ENCODE results near the gene AKAP8L. TPM values are rescaled to one million over a fixed set of nuclear protein-coding genes. Genes with fewer than 3 reads are reported as not detected.
A peak's percentile ranks its signal among the peaks of the same experiment; 100 is the strongest.

Gene AKAP8L
- total RNA-seq, 1 experiment from 2014 or later, result 132 TPM

DNA sequence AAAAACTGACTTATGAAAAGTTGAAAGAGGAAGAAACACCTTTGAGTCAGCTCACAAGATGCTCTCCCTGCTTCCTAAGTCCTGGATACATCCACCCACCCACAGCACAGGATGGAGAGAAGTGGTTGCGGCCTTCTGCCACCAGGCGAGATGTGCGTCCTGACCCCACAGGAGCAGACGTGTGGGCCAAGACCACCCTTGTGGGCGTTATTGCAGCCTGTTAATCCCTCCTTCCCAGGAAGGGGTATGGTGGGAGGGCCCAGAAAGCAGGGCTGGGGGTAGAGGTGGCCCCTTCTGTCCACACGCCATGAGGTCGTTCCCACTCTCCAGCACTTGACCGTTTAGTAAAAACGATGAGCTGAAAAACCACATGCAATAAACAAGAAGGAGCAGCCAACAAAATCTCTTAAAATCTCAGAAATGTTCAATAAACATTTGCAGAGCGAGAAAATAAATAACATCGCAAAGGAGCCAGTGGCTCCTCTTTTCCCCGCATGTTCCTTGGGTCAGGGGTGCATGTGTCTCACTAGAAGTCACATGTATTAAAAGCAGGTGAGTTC lies 2.4 kb upstream of the AKAP8L start:
- peaks cover 41% of the 10 kb centered on the region for H3K36me3 ChIP-seq (ENCODE audit: insufficient read depth, low read length, poor library complexity, severe bottlenecking)
- POLR2A ChIA-PET (ENCODE audit: low non-redundant PET), result no interaction called here
- no peak overlapping the region for H3K4me3 ChIP-seq (ENCODE audit: low read depth, low read length, poor library complexity, severe bottlenecking)
- TF ChIP-seq EZH2 (IDR thresholded peaks at IDR 0.05; ENCODE audit: borderline replicate concordance, low read depth, low read length, poor library complexity, severe bottlenecking), result no peak
- TF ChIP-seq, protein P1, sequence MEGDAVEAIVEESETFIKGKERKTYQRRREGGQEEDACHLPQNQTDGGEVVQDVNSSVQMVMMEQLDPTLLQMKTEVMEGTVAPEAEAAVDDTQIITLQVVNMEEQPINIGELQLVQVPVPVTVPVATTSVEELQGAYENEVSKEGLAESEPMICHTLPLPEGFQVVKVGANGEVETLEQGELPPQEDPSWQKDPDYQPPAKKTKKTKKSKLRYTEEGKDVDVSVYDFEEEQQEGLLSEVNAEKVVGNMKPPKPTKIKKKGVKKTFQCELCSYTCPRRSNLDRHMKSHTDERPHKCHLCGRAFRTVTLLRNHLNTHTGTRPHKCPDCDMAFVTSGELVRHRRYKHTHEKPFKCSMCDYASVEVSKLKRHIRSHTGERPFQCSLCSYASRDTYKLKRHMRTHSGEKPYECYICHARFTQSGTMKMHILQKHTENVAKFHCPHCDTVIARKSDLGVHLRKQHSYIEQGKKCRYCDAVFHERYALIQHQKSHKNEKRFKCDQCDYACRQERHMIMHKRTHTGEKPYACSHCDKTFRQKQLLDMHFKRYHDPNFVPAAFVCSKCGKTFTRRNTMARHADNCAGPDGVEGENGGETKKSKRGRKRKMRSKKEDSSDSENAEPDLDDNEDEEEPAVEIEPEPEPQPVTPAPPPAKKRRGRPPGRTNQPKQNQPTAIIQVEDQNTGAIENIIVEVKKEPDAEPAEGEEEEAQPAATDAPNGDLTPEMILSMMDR (conservative IDR thresholded peaks at IDR 0.05; ENCODE audit: low read depth, low read length), result no peak
- peak overlapping the region; percentile 53 for H3K27ac ChIP-seq (ENCODE audit: low read depth, low read length, poor library complexity, severe bottlenecking)
- no peak for DNase-seq (ENCODE audit: low spot score)
- no peaks in the 10 kb centered on the region for H3K27me3 ChIP-seq (replicated peaks; ENCODE audit: insufficient read depth, low read depth, low read length, poor library complexity)
- CTCF ChIA-PET, result no interaction called here
- intact Hi-C loops (cut with micrococcal nuclease; ENCODE audit: unreplicated experiment), result no loop called here
- BruUV-seq (replicated peaks), result no TSS peak
- peaks cover 10% of the 10 kb centered on the region for H3K9me3 ChIP-seq (ENCODE audit: low read depth, low read length, poor library complexity, severe bottlenecking)
- H3K4me1 ChIP-seq (ENCODE audit: insufficient read depth, low read length, poor library complexity, severe bottlenecking), result peaks cover 27% of the 10 kb centered on the region

DNA sequence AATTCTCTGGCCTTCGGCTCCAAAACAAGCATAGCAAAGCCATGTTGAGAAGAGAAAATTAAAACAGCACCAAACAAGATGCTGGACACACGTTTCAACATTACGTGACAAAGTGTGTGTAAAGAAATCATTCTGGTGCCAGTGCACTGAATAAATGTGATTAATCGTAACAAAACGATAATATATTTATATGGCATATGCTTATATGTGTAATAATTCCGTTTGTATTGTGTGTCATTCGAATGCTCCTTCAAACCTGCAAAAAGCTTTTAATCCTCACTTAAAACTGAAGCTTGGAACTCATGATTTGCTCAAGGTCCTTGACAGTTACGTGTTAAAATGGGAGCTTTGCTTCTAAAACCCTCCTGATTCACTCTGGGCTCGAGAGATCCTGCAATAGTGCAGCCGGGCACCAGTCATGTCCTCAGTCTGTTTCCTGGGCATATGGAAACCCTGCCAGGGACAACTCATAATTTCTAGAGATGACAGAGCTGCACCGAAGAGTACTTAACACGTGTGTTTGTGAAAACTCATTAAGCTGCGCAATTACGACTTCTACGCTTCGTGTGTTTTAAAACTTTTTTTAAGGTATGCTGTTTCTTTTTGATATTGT lies 731 bp upstream of the AKAP8L start:
- ChIA-PET POLR2A (ENCODE audit: low non-redundant PET) (interaction anchor here (0.5 to 1.8 kb wide), 5 partner anchors 11 to 288 kb away, joined by 4 to 15 read pairs (median 4); no protein-coding TSS in a partner anchor), CTCF (interaction anchor here (0.6 to 2.0 kb wide), 5 partner anchors 17 to 328 kb away, joined by 3 to 17 read pairs (median 6); no protein-coding TSS in a partner anchor)
- intact Hi-C loops (cut with micrococcal nuclease; ENCODE audit: unreplicated experiment), result loop anchor here (1.0 to 10.0 kb wide), 3 partner anchors 88 to 155 kb away; partner anchors contain the start of gene CYP4F22
- Histone ChIP-seq H3K36me3 (ENCODE audit: insufficient read depth, low read length, poor library complexity, severe bottlenecking) (peaks cover 37% of the 10 kb centered on the region), H3K27ac (ENCODE audit: low read depth, low read length, poor library complexity, severe bottlenecking) (peak overlapping the region; percentile 61), H3K27me3 (replicated peaks; ENCODE audit: insufficient read depth, low read depth, low read length, poor library complexity) (no peaks in the 10 kb centered on the region), H3K4me3 (ENCODE audit: low read depth, low read length, poor library complexity, severe bottlenecking) (peak overlapping the region; percentile 24), H3K9me3 (ENCODE audit: low read depth, low read length, poor library complexity, severe bottlenecking) (peaks cover 10% of the 10 kb centered on the region), H3K4me1 (ENCODE audit: insufficient read depth, low read length, poor library complexity, severe bottlenecking) (peaks cover 27% of the 10 kb centered on the region)
- DNase-seq (ENCODE audit: low spot score), result no peak
- TF ChIP-seq, protein P1 (conservative IDR thresholded peaks at IDR 0.05; ENCODE audit: low read depth, low read length), result no peak
- no TSS peak for BruUV-seq (replicated peaks)

DNA sequence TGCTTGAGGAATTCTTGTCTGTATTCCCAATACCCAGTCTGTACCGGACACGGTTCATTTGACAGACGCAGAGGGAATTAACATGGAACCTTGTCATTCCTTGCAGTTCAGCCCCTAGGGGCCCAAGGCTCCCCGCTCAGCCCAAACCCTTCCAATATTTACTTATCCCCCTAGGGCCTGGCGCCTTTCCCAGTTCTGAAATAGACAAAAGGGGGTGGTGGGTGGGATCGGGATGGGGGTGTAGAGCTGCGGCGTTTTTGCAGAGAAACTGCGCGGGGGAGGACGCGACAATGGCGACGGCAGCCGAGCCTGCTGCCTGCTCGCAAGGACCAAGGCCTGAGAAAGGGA lies 583 bp downstream of the AKAP8L start:
- intact Hi-C loops (cut with micrococcal nuclease; ENCODE audit: unreplicated experiment), result loop anchor here (5.0 to 10.0 kb wide), 2 partner anchors 89 to 153 kb away; partner anchors contain the start of gene CYP4F22
- Histone ChIP-seq H3K4me3 (ENCODE audit: low read depth, low read length, poor library complexity, severe bottlenecking) (peak overlapping the region; percentile 80), H3K36me3 (ENCODE audit: insufficient read depth, low read length, poor library complexity, severe bottlenecking) (peaks cover 24% of the 10 kb centered on the region), H3K4me1 (ENCODE audit: insufficient read depth, low read length, poor library complexity, severe bottlenecking) (peaks cover 27% of the 10 kb centered on the region), H3K27me3 (replicated peaks; ENCODE audit: insufficient read depth, low read depth, low read length, poor library complexity) (no peaks in the 10 kb centered on the region), H3K27ac (ENCODE audit: low read depth, low read length, poor library complexity, severe bottlenecking) (peak overlapping the region; percentile 94), H3K9me3 (ENCODE audit: low read depth, low read length, poor library complexity, severe bottlenecking) (peaks cover 3% of the 10 kb centered on the region)
- no TSS peak for BruUV-seq (replicated peaks)
- TF ChIP-seq, protein P1 (conservative IDR thresholded peaks at IDR 0.05; ENCODE audit: low read depth, low read length), result no peak
- no peak for TF ChIP-seq EZH2 (IDR thresholded peaks at IDR 0.05; ENCODE audit: borderline replicate concordance, low read depth, low read length, poor library complexity, severe bottlenecking)
- ChIA-PET POLR2A (ENCODE audit: low non-redundant PET) (interaction anchor here (0.6 to 1.8 kb wide), 2 partner anchors 15 to 241 kb away, joined by 3 to 4 read pairs; no protein-coding TSS in a partner anchor), CTCF (interaction anchor here (1.2 to 2.0 kb wide), 3 partner anchors 19 to 138 kb away, joined by 3 to 17 read pairs (median 6); no protein-coding TSS in a partner anchor)
- DNase-seq (ENCODE audit: low spot score), result peak; percentile 76
